Brain microvascular endothelial cell (primary cell): Measurements from ENCODE around the gene SALL3.

Experiments used
- DNase-seq: peaks from one replicate; pipeline ENCODE4 v3.0.0-alpha.2; 2020
- H3K27ac ChIP-seq: fragments of 250-450 bp; sonication (Bioruptor Pico); 2 replicates; pipeline ENCODE4 v1.5.1; 2020; ENCODE audit warnings: mild to moderate bottlenecking, moderate library complexity
- H3K27me3 ChIP-seq: fragments of 250-450 bp; sonication (Bioruptor Pico); replicated peaks from 2 replicates; pipeline ENCODE4 v1.5.1; 2020; ENCODE audit warnings: mild to moderate bottlenecking
- H3K36me3 ChIP-seq: fragments of 250-450 bp; sonication (Bioruptor Pico); replicated peaks from 2 replicates; pipeline ENCODE4 v1.5.1; 2020; ENCODE audit warnings: mild to moderate bottlenecking
- H3K4me3 ChIP-seq: 2 replicates; pipeline ENCODE4 v1.5.1; 2011; ENCODE audit warnings: low read depth, mild to moderate bottlenecking, control low read depth, low read length, moderate library complexity
- in situ Hi-C: cut with HindIII; loops from 2 replicates; pipeline ENCODE4 v1.10.0; 2017; ENCODE audit warnings: low sequenced_read_pairs, low pct_ligation_motif_present
- TF ChIP-seq, protein P1 (sequence below): IDR thresholded peaks from 2 replicates; pipeline ENCODE4 v1.5.1; 2011; ENCODE audit warnings: low read depth, mild to moderate bottlenecking, moderate library complexity, low read length, control low read depth, inconsistent platforms; ENCODE audit errors: missing control alignments

The SALL3 gene

DNA sequence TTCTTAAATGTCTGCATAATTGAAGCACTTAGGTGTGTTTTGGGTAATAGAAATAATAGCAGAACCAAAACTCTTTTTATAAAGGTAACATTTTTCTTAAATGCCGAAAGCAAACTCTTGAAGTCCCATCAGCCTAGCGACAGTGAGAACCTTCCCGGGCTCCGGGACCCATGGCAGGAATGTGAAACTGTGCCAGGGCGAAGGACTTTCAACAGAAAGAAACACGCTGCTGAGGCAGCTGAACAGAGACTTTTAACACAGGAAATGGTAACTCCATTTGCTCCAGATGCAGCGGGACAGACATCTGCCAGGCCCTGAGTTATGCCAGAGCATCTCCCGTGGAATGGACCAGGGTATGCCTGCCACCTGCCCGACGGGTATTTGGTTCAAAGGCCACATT is 34.3 kb downstream of the SALL3 start:
- H3K4me3 ChIP-seq = no peak overlapping the region
- no peaks in the 10 kb centered on the region for H3K36me3 ChIP-seq
- no peaks in the 10 kb centered on the region for H3K27me3 ChIP-seq
- TF ChIP-seq, protein P1, sequence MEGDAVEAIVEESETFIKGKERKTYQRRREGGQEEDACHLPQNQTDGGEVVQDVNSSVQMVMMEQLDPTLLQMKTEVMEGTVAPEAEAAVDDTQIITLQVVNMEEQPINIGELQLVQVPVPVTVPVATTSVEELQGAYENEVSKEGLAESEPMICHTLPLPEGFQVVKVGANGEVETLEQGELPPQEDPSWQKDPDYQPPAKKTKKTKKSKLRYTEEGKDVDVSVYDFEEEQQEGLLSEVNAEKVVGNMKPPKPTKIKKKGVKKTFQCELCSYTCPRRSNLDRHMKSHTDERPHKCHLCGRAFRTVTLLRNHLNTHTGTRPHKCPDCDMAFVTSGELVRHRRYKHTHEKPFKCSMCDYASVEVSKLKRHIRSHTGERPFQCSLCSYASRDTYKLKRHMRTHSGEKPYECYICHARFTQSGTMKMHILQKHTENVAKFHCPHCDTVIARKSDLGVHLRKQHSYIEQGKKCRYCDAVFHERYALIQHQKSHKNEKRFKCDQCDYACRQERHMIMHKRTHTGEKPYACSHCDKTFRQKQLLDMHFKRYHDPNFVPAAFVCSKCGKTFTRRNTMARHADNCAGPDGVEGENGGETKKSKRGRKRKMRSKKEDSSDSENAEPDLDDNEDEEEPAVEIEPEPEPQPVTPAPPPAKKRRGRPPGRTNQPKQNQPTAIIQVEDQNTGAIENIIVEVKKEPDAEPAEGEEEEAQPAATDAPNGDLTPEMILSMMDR = no peak
- H3K27ac ChIP-seq = no peak overlapping the region
- no peak for DNase-seq
- in situ Hi-C loops = no loop called here

DNA sequence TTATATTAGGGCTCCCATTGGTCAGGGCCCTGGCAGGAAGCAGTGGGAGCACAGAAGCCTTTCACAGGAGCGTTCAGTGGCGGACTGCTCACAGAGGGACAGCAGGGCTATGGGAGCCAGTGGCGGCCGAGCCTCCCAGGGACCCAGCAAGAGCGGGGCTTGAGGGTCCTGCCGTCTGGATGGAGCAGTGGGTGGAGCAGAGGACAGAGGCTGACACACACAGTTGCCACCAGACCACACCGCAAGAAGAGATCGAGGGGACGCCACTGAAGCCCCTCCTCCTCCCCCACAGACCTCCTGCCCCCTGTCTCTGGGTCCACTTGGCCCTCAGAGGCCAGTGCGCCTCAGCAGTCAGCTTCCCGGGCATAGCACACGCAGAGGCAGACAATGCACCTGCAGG is 39.3 kb downstream of the SALL3 start:
- Histone ChIP-seq H3K36me3 (no peaks in the 10 kb centered on the region), H3K4me3 (no peak overlapping the region), H3K27ac (no peak overlapping the region), H3K27me3 (no peaks in the 10 kb centered on the region)
- in situ Hi-C loops = no loop called here
- no peak for DNase-seq
- TF ChIP-seq, protein P1 = no peak

DNA sequence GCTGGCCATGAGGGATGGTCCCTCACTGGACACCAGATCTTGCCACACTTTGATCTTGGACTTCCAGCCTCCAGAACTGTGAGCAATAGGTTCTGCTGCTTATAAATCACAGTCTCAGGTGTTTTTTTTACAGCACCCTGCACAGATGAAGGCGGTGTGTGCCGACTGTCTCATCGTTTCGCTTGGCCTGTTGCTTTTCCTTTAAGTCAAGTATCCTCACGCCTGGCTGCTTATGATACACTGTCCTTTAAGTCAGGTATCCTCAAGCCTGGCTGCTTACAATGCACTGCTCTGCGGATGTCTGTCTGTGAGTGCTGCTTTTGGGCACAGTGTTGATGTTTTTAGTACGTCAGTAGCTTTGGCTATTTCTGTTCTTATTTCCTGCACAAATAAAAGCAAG is 40.3 kb downstream of the SALL3 start:
- Histone ChIP-seq H3K36me3 (no peaks in the 10 kb centered on the region), H3K4me3 (no peak overlapping the region), H3K27ac (no peak overlapping the region), H3K27me3 (no peaks in the 10 kb centered on the region)
- in situ Hi-C loops = no loop called here
- DNase-seq = no peak
- TF ChIP-seq, protein P1 = no peak

DNA sequence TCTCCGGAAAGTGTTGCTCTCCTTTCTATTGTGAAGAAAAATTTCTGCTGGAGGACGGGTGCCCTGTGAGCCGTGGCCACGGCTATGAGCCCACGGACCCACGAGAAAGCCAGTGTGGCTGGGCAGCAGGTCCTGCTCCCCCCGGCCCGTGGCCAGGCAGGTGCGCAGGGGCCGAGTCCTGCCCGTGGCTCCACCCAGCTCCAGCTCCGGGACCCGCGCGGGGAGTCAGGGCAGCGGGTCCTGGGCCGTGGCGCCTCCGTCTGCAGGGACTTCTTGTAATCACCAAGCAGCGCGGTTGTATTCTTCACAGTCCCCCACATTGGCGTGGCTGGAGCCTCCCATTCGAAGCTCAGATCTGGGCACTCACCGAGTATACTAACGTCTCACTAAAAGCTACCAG is 43.0 kb downstream of the SALL3 start:
- no peak overlapping the region for H3K4me3 ChIP-seq
- in situ Hi-C loops = no loop called here
- no peak for DNase-seq
- H3K27me3 ChIP-seq = no peaks in the 10 kb centered on the region
- H3K27ac ChIP-seq = no peak overlapping the region
- no peaks in the 10 kb centered on the region for H3K36me3 ChIP-seq
- TF ChIP-seq, protein P1 = no peak

DNA sequence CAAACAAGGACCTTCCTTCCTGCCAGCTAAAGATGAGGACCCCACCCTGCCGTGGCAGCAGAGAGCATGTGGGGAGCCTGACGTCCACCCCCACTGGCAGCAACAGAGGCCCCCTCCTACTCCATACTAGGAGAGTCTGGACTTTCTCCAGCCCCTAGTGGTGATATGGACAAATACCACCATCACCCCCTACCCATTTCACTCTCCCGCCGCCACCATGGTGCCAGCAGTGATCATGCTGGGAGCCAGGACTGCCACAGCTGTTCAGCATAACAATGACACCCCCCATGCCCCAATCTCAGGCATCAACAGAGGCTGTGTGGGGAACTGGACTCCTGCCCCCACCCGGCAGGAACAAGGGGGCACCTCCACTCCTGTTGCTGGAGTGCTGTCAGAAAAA is 46.9 kb downstream of the SALL3 start:
- in situ Hi-C loops = no loop called here
- no peak overlapping the region for H3K27ac ChIP-seq
- no peak for DNase-seq

DNA sequence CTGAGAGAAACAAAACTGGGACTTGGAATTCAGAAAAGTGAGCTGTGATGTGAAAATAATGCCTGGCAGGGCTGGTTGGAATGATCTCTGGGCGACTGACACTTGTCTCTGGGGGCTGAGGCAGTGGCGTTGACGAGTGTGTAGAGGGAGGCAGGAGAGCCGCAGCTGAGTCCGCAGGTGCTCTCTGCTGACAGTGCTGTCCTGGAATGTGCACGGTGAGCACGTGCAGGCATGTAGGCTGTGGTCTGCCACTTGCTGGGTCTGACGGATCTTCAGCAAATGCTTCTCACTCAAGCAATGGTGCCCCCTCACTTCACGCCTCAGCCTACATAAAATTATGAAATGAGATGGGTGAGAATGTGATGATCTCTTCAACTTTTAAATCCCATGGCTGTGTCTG is 51.1 kb downstream of the SALL3 start:
- in situ Hi-C loops = no loop called here
- TF ChIP-seq, protein P1 = no peak
- Histone ChIP-seq H3K27ac (no peak overlapping the region), H3K36me3 (no peaks in the 10 kb centered on the region), H3K27me3 (no peaks in the 10 kb centered on the region), H3K4me3 (no peak overlapping the region)
- no peak for DNase-seq

More for the DNA sequence above, 46.9 kb downstream of the SALL3 start:
- no peaks in the 10 kb centered on the region for H3K36me3 ChIP-seq
- TF ChIP-seq, protein P1 = no peak
- H3K4me3 ChIP-seq = no peak overlapping the region
- H3K27me3 ChIP-seq = no peaks in the 10 kb centered on the region
